ENCODE data around the gene TMEM62. TPM values are rescaled to one million over a fixed set of nuclear protein-coding genes. Genes with fewer than 3 reads are reported as not detected.
A peak's percentile ranks its signal among the peaks of the same experiment; 100 is the strongest.

TMEM62 gene
- total and polyA plus RNA-seq, 10 of the 15 experiments (the other 5 are each of a cell fraction or from before 2014, with no cell fraction given) = 7.0 to 26.8 (median 14.9) TPM

DNA sequence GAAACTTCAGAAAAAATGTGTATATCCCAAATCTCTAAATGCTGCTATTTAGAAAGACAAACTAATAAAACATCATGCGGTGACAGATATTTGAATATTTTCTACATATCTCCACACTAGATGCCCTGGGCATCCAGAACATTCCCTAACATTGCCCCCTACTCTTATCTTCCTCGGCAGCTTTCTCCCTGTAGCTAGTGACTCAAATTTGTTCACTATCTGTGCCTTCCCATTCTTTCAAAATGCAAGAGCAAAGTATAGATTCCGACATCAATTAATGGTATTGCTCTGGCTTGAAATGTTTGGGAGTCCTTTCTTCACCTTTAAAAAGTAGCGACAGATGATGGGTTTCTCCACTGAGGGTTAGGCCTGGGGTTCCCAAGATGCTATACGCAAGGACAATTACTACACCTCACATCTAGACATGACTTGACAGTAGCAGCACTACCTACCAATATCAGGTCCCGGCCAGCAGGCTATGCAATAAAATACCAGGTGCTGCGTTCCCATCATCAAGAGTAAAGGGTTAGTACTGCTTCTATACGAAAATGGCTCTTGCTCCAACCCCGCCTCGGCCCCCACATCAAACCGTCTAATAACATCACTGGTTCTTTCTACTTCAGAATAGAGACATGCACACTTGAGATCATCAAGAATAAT, 28.2 kb upstream of the TMEM62 start (continued):
- TF ChIP-seq, protein P1, sequence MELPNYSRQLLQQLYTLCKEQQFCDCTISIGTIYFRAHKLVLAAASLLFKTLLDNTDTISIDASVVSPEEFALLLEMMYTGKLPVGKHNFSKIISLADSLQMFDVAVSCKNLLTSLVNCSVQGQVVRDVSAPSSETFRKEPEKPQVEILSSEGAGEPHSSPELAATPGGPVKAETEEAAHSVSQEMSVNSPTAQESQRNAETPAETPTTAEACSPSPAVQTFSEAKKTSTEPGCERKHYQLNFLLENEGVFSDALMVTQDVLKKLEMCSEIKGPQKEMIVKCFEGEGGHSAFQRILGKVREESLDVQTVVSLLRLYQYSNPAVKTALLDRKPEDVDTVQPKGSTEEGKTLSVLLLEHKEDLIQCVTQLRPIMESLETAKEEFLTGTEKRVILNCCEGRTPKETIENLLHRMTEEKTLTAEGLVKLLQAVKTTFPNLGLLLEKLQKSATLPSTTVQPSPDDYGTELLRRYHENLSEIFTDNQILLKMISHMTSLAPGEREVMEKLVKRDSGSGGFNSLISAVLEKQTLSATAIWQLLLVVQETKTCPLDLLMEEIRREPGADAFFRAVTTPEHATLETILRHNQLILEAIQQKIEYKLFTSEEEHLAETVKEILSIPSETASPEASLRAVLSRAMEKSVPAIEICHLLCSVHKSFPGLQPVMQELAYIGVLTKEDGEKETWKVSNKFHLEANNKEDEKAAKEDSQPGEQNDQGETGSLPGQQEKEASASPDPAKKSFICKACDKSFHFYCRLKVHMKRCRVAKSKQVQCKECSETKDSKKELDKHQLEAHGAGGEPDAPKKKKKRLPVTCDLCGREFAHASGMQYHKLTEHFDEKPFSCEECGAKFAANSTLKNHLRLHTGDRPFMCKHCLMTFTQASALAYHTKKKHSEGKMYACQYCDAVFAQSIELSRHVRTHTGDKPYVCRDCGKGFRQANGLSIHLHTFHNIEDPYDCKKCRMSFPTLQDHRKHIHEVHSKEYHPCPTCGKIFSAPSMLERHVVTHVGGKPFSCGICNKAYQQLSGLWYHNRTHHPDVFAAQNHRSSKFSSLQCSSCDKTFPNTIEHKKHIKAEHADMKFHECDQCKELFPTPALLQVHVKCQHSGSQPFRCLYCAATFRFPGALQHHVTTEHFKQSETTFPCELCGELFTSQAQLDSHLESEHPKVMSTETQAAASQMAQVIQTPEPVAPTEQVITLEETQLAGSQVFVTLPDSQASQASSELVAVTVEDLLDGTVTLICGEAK (IDR thresholded peaks at IDR 0.05; ENCODE audit: borderline replicate concordance) = no peak
- TF ChIP-seq TCF7 (IDR thresholded peaks at IDR 0.05; ENCODE audit: borderline replicate concordance) (0 out of 2 replicates have a peak, but pooled peaks have one; percentile 5), CBX5 (IDR thresholded peaks at IDR 0.05; ENCODE audit: low read depth) (no peak), MTA3 (IDR thresholded peaks at IDR 0.05; ENCODE audit: borderline replicate concordance, low read length) (no peak), ZSCAN29 (IDR thresholded peaks at IDR 0.05) (no peak)

DNA sequence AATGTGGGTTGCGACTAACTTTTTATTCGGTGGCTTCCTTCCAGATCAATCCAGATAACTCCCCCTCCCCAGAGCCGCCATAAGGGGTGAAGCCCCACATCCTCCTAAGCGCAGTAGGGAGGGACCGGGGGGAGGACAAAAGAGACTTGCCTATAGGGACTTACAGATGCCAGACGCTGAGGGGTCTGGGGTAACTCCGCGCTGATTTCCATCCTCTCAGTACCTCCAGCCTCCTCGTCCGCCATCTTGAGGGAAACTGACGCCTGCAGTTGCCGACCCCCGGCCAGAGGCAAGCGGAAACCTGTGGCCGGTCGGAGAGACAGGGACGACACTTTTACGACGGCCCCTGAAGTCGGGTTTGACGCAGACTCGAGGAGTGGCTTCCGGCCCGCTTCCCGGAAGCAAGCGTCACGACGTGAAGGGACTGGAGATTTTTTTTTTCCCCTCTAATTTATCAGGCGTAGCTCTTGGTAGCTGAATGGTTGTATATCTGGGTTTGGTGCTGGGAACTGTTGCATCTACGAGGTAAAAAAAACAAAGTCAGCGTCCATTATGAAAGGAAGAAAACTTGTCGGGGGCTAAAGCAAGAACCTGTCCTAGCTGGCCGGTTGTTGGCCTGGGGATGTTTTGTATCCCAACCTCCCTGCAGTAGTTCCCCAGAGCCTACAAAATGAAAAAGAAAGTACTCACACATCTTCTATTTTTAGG, 27.5 kb upstream of the TMEM62 start, which contains the start of gene UBR1:
Gene UBR1, minus strand, starts transcription at position 261 of the 708 bp plus-strand sequence. Its CDS starts 16 bp downstream, at position 245.
- DNase-seq (ENCODE audit: low read depth, low spot score) (peak; percentile 69), FAIRE-seq (peak; percentile 95), ATAC-seq (peak; percentile 92)
- Histone ChIP-seq H3K79me2 (ENCODE audit: control insufficient read depth, insufficient read depth, low read length) (peaks cover 39% of the 10 kb centered on the region), H3K4me3 (peak within 1 kb of the TSS; percentile 78), H3K27ac (ENCODE audit: control insufficient read depth, insufficient read depth) (peak within 1 kb of the TSS; percentile 82), H3K36me3 (ENCODE audit: control insufficient read depth in 2 of 2, insufficient read depth in 2 of 2, low read length in 1 of 2) (no peaks in the 10 kb centered on the region; a peak in 1 of 4 replicates), H3K9me3 (replicated peaks; ENCODE audit: control insufficient read depth, insufficient read depth, low read length) (no peaks in the 10 kb centered on the region), H3K4me1 (ENCODE audit: control insufficient read depth, insufficient read depth, low read length) (no peaks in the 10 kb centered on the region; the same call in 1 of the 2 replicates), H4K20me1 (ENCODE audit: control insufficient read depth, insufficient read depth) (no peaks in the 10 kb centered on the region), H3K4me2 (ENCODE audit: control insufficient read depth, insufficient read depth) (peak within 1 kb of the TSS; percentile 93), H3K9ac (ENCODE audit: control insufficient read depth, insufficient read depth, low read length) (peak within 1 kb of the TSS; percentile 89), H3K27me3 (replicated peaks in 1 of 2; ENCODE audit: control insufficient read depth in 2 of 2, insufficient read depth in 2 of 2, low read length in 1 of 2) (no peaks in the 10 kb centered on the region), H2AFZ (ENCODE audit: control insufficient read depth, low read depth, low read length) (peak within 1 kb of the TSS; percentile 98)
- WGBS (ENCODE audit: insufficient coverage, insufficient replicate concordance, low lambda C conversion rate, missing lambda C conversion rate) = under 1% methylated on average over 33 of the region's 33 CpGs
- CTCF ChIA-PET = interaction anchor here (0.6 to 1.7 kb wide), 8 partner anchors 11 to 83 kb away, joined by 3 to 7 read pairs (median 3); no protein-coding TSS in a partner anchor
- intact Hi-C loops (cut with micrococcal nuclease; ENCODE audit: unreplicated experiment) = no loop called here
- POLR2A ChIA-PET = interaction anchor here (0.6 to 1.4 kb wide), 7 partner anchors 13 to 530 kb away, joined by 3 to 8 read pairs (median 4); partner anchors contain the start of gene STARD9
- SMC1A ChIA-PET (ENCODE audit: uncharacterized antibody, unreplicated experiment) = interaction anchor here (0.6 to 2.6 kb wide), 15 partner anchors 8 to 1847 kb away, joined by 3 to 13 read pairs (median 4); partner anchors contain the start of gene TMEM62
- BruUV-seq (replicated peaks) = TSS peak; percentile 100
- in situ Hi-C loops (cut with MboI) = no loop called here
- RAD21 ChIA-PET (ENCODE audit: unreplicated experiment) = interaction anchor here (1.0 to 1.1 kb wide), 2 partner anchors 25 to 98 kb away, joined by 3 read pairs; no protein-coding TSS in a partner anchor
- TF ChIP-seq ZNF622 (IDR thresholded peaks at IDR 0.05) (no peak), ZSCAN29 (IDR thresholded peaks at IDR 0.05) (no peak), MTA3 (IDR thresholded peaks at IDR 0.05; ENCODE audit: borderline replicate concordance, low read length) (0 out of 2 replicates have a peak, but pooled peaks have one; percentile 43), EP300 (IDR thresholded peaks at IDR 0.05; ENCODE audit: borderline replicate concordance in 1 of 2, control insufficient read depth in 1 of 2, low read depth in 2 of 2, low read length in 2 of 2) (no peak), SIX5 (IDR thresholded peaks at IDR 0.05; ENCODE audit: low read depth, low read length, severe bottlenecking) (no peak), SRF (IDR thresholded peaks at IDR 0.05; ENCODE audit: low read depth in 2 of 2, low read length in 2 of 2) (no peak), CBX5 (IDR thresholded peaks at IDR 0.05; ENCODE audit: low read depth) (no peak), NFIC (IDR thresholded peaks at IDR 0.05; ENCODE audit: low read depth, low read length) (no peak), PAX8 (IDR thresholded peaks at IDR 0.05) (peak; percentile 64; the same call in 1 of the 2 replicates)
- TF ChIP-seq, protein P2, sequence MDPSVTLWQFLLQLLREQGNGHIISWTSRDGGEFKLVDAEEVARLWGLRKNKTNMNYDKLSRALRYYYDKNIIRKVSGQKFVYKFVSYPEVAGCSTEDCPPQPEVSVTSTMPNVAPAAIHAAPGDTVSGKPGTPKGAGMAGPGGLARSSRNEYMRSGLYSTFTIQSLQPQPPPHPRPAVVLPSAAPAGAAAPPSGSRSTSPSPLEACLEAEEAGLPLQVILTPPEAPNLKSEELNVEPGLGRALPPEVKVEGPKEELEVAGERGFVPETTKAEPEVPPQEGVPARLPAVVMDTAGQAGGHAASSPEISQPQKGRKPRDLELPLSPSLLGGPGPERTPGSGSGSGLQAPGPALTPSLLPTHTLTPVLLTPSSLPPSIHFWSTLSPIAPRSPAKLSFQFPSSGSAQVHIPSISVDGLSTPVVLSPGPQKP (IDR thresholded peaks at IDR 0.05; ENCODE audit: low read depth, low read length) = peak; percentile 59
- TF ChIP-seq, protein P3, sequence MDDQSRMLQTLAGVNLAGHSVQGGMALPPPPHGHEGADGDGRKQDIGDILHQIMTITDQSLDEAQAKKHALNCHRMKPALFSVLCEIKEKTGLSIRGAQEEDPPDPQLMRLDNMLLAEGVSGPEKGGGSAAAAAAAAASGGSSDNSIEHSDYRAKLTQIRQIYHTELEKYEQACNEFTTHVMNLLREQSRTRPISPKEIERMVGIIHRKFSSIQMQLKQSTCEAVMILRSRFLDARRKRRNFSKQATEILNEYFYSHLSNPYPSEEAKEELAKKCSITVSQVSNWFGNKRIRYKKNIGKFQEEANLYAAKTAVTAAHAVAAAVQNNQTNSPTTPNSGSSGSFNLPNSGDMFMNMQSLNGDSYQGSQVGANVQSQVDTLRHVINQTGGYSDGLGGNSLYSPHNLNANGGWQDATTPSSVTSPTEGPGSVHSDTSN (IDR thresholded peaks at IDR 0.05; ENCODE audit: insufficient replicate concordance, low read depth, low read length) = no peak

Measured in GM12878 (cell line).